Liver (tissue), 9 donors: ENCODE measurements around the gene ANO4. TPM values are rescaled to one million over a fixed set of nuclear protein-coding genes. Genes with fewer than 3 reads are reported as not detected.

Experiments
- DNase-seq: peaks from one replicate; pipeline ENCODE4 v3.0.0-alpha.2; 2017; ENCODE audit warnings: low spot score
- H3K27ac ChIP-seq, 2 donors: one replicate each; pipeline ENCODE4 v1.7.0; 2013; ENCODE audit warnings: inconsistent platforms in 2 of 2, low read length in 2 of 2, control low read depth in 1 of 2, low read depth in 1 of 2, mild to moderate bottlenecking in 1 of 2
- H3K27me3 ChIP-seq, 4 donors: one replicate each; pipeline versions ENCODE4 v1.6.1 to v1.7.0; 2013; ENCODE audit warnings: low read length in 3 of 4, inconsistent platforms in 1 of 4, mild to moderate bottlenecking in 1 of 4, moderate library complexity in 1 of 4; ENCODE audit not compliant: control insufficient read depth in 4 of 4, insufficient read depth in 4 of 4
- H3K36me3 ChIP-seq, 4 donors: one replicate each; pipeline versions ENCODE4 v1.6.1 to v1.7.0; 2013; ENCODE audit warnings: low read length in 3 of 4, mild to moderate bottlenecking in 3 of 4, low read depth in 1 of 4, moderate library complexity in 1 of 4; ENCODE audit not compliant: control insufficient read depth in 4 of 4, insufficient read depth in 3 of 4
- H3K4me1 ChIP-seq, 4 donors: one replicate each; pipeline versions ENCODE4 v1.6.1 to v1.7.0; 2013; ENCODE audit warnings: low read length in 3 of 4, mild to moderate bottlenecking in 3 of 4, moderate library complexity in 1 of 4; ENCODE audit not compliant: control insufficient read depth in 4 of 4, insufficient read depth in 4 of 4
- H3K4me3 ChIP-seq, 3 donors: one replicate each; pipeline versions ENCODE4 v1.6.1 to v1.7.0; 2013; ENCODE audit warnings: low read length in 3 of 3, control low read depth in 1 of 3, low read depth in 1 of 3, mild to moderate bottlenecking in 1 of 3
- H3K9ac ChIP-seq, 2 donors: one replicate each; pipeline ENCODE4 v1.7.0; 2013; ENCODE audit warnings: low read length in 2 of 2, mild to moderate bottlenecking in 2 of 2, moderate library complexity in 2 of 2, control low read depth in 1 of 2, low read depth in 1 of 2
- H3K9me3 ChIP-seq, 4 donors: one replicate each; pipeline versions ENCODE4 v1.6.1 to v1.7.0; 2013; ENCODE audit warnings: low read length in 3 of 4; ENCODE audit not compliant: control insufficient read depth in 4 of 4
- FOXA1 ChIP-seq: IDR thresholded peaks from 2 replicates; pipeline ENCODE4 v1.6.1; 2016; ENCODE audit warnings: antibody characterized with exemption
- FOXA2 ChIP-seq: IDR thresholded peaks from 2 replicates; pipeline ENCODE4 v1.6.1; 2016; ENCODE audit warnings: antibody characterized with exemption
- GABPA ChIP-seq, 2 donors: IDR thresholded peaks in 1 of 2; conservative IDR thresholded peaks in 1 of 2; 2 replicates each; pipeline ENCODE4 v1.6.1; 2016; ENCODE audit warnings: antibody characterized with exemption in 2 of 2, mild to moderate bottlenecking in 1 of 2, moderate library complexity in 1 of 2
- HNF4A ChIP-seq, 2 donors: conservative IDR thresholded peaks; 2 replicates each; pipeline ENCODE4 v1.6.1; 2016; ENCODE audit warnings: antibody characterized with exemption in 2 of 2, mild to moderate bottlenecking in 2 of 2
- HNF4G ChIP-seq: IDR thresholded peaks from 2 replicates; pipeline ENCODE4 v1.6.1; 2016; ENCODE audit warnings: antibody characterized with exemption
- JUND ChIP-seq, 2 donors: IDR thresholded peaks; 2 replicates each; pipeline ENCODE4 v1.6.1; 2016; ENCODE audit warnings: antibody characterized with exemption in 2 of 2
- NR2F2 ChIP-seq: IDR thresholded peaks from 2 replicates; pipeline ENCODE4 v1.6.1; 2016; ENCODE audit warnings: antibody characterized with exemption
- RXRA ChIP-seq, 2 donors: IDR thresholded peaks; 2 replicates each; pipeline ENCODE4 v1.6.1; 2017 to 2018; ENCODE audit warnings: antibody characterized with exemption in 2 of 2, mild to moderate bottlenecking in 1 of 2
- SP1 ChIP-seq: IDR thresholded peaks from 2 replicates; pipeline ENCODE4 v1.6.1; 2018; ENCODE audit warnings: antibody characterized with exemption, mild to moderate bottlenecking
- TAF1 ChIP-seq: conservative IDR thresholded peaks from 2 replicates; pipeline ENCODE4 v1.6.1; 2016; ENCODE audit warnings: antibody characterized with exemption, mild to moderate bottlenecking
- YY1 ChIP-seq: IDR thresholded peaks from 2 replicates; pipeline ENCODE4 v1.6.1; 2016; ENCODE audit warnings: antibody characterized with exemption, mild to moderate bottlenecking
- WGBS: extraction: QIAGEN DNeasy Blood & Tissue Kit; methylation state at CpG from one replicate; pipeline ENCODE4 v1.1.7; 2013; 5-methylcytosine and 5-hydroxymethylcytosine counted together
- polyA plus RNA-seq, 2 donors: library from polyadenylated mRNA; stranded (reverse) in 1 of 2; unstranded in 1 of 2; fragments of 200-250 nt in 1 of 2; fragments of >200 nt in 1 of 2; fragmentation: Nextera tagmentation in 1 of 2; extraction: Ambion mirVana in 1 of 2; gene quantifications; one replicate each; pipeline versions ENCODE4 v1.2.1 to v1.2.3, GENCODE V29; 2013 to 2015
- total RNA-seq, 2 donors: library from RNA; depleted of rRNA; stranded (reverse); fragments of >200 nt; gene quantifications; one replicate each; pipeline ENCODE4 v1.2.3, GENCODE V29; 2014
- TF ChIP-seq, protein P1 (sequence below): IDR thresholded peaks from 2 replicates; pipeline ENCODE4 v1.6.1; 2016; ENCODE audit warnings: antibody characterized with exemption
- TF ChIP-seq, protein P2 (sequence below): fragments of 150-350 bp; IDR thresholded peaks from 2 replicates; pipeline ENCODE4 v1.5.1; 2017; ENCODE audit warnings: improper control_type of control experiment, low read depth, low read length; ENCODE audit not compliant: missing input control
- TF ChIP-seq, protein P3 (sequence below): IDR thresholded peaks from 2 replicates; pipeline ENCODE4 v1.6.1; 2016; ENCODE audit warnings: antibody characterized with exemption, mild to moderate bottlenecking
- donor health status: healthy.
- donor health status: healthy.
- donor health status: healthy.
- donor health status: healthy.
- donor health status: healthy.

The ANO4 gene
- total and polyA plus RNA-seq, 4 donors: 0.08 to 2.2 (median 0.17) TPM; not detected in 1

DNA sequence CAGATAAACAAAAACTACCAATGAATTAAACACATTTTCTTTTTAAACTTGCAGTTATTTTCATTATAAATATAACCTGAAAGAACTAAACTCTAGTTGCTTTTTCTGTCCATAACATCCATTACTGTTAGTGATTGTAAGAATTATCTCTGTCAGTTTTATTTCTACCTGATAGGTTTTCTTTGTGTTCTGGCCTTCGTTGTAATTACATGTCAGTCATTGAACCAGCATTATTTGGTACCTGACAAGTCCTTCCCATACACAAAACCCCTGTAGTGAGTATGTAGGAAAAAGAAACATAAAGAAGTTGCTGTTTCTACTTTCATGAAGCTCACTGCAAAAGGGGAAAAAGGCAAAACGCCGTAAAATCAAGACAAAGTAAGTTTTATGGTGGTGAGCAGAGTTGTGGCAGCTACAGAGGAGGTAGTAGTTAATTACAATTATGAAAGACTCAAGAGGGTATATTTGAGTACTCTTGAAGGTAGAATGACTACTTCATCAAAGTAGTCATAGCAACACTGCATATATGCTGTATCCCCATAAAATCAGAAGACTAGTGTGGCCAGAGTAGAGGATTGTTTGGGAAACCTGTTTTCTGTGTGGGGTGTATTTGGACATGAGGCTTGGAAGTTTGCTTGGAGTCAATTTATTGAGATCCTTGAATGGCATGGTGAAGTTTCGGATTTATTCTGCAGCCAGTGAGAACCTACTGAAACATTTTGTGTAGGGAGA is 312.6 kb downstream of the ANO4 start:
- WGBS: 69% methylated on average over 4 of the region's 4 CpGs
- DNase-seq: no peak
- Histone ChIP-seq H3K9ac (no peak overlapping the region), H3K27me3 (no peaks in the 10 kb centered on the region), H3K9me3 (peaks cover 0 to 6% (median 3%) of the 10 kb centered on the region in 4 donors), H3K4me3 (no peak overlapping the region), H3K4me1 (no peaks in the 10 kb centered on the region), H3K27ac (no peak overlapping the region), H3K36me3 (no peaks in the 10 kb centered on the region)
- TF ChIP-seq FOXA1 (no peak), SP1 (no peak), HNF4A (conservative IDR thresholded peaks at IDR 0.05) (no peak), YY1 (no peak)

DNA sequence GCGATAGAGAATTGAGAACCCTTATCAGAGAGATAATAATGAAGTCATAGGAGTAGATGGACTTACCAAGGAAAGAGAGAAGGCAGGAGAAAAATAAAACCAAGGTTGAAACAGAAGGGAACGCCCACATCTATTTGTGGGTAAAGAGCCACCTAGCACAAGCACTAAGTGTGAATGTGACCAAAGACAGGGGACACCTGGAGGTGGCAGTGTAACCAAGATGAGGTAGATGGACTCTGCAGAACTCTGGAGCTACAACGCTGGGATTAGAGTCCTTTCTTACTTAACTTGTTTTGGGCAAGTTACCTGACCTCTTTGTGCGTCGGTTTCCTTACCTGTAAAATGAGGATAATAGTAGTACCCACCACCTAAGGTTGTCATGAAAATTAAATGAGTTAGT is 313.6 kb downstream of the ANO4 start:
- Histone ChIP-seq H3K27me3 (no peaks in the 10 kb centered on the region), H3K4me3 (no peak overlapping the region), H3K9ac (no peak overlapping the region), H3K4me1 (no peaks in the 10 kb centered on the region), H3K27ac (no peak overlapping the region), H3K36me3 (no peaks in the 10 kb centered on the region), H3K9me3 (peaks cover 0 to 6% (median 3%) of the 10 kb centered on the region in 4 donors)
- TF ChIP-seq, protein P1, sequence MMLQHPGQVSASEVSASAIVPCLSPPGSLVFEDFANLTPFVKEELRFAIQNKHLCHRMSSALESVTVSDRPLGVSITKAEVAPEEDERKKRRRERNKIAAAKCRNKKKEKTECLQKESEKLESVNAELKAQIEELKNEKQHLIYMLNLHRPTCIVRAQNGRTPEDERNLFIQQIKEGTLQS: no peak
- no peak for TF ChIP-seq JUND (IDR thresholded peaks at IDR 0.05)
- TF ChIP-seq, protein P2, sequence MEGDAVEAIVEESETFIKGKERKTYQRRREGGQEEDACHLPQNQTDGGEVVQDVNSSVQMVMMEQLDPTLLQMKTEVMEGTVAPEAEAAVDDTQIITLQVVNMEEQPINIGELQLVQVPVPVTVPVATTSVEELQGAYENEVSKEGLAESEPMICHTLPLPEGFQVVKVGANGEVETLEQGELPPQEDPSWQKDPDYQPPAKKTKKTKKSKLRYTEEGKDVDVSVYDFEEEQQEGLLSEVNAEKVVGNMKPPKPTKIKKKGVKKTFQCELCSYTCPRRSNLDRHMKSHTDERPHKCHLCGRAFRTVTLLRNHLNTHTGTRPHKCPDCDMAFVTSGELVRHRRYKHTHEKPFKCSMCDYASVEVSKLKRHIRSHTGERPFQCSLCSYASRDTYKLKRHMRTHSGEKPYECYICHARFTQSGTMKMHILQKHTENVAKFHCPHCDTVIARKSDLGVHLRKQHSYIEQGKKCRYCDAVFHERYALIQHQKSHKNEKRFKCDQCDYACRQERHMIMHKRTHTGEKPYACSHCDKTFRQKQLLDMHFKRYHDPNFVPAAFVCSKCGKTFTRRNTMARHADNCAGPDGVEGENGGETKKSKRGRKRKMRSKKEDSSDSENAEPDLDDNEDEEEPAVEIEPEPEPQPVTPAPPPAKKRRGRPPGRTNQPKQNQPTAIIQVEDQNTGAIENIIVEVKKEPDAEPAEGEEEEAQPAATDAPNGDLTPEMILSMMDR: no peak
- TF ChIP-seq HNF4G: no peak
- no peak for TF ChIP-seq RXRA (IDR thresholded peaks at IDR 0.05)
- TF ChIP-seq NR2F2: no peak
- TF ChIP-seq, protein P3, sequence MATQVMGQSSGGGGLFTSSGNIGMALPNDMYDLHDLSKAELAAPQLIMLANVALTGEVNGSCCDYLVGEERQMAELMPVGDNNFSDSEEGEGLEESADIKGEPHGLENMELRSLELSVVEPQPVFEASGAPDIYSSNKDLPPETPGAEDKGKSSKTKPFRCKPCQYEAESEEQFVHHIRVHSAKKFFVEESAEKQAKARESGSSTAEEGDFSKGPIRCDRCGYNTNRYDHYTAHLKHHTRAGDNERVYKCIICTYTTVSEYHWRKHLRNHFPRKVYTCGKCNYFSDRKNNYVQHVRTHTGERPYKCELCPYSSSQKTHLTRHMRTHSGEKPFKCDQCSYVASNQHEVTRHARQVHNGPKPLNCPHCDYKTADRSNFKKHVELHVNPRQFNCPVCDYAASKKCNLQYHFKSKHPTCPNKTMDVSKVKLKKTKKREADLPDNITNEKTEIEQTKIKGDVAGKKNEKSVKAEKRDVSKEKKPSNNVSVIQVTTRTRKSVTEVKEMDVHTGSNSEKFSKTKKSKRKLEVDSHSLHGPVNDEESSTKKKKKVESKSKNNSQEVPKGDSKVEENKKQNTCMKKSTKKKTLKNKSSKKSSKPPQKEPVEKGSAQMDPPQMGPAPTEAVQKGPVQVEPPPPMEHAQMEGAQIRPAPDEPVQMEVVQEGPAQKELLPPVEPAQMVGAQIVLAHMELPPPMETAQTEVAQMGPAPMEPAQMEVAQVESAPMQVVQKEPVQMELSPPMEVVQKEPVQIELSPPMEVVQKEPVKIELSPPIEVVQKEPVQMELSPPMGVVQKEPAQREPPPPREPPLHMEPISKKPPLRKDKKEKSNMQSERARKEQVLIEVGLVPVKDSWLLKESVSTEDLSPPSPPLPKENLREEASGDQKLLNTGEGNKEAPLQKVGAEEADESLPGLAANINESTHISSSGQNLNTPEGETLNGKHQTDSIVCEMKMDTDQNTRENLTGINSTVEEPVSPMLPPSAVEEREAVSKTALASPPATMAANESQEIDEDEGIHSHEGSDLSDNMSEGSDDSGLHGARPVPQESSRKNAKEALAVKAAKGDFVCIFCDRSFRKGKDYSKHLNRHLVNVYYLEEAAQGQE: no peak
- TF ChIP-seq YY1: no peak
- TF ChIP-seq TAF1: no peak
- no peak for TF ChIP-seq FOXA1
- TF ChIP-seq GABPA (IDR thresholded peaks at IDR 0.05 in 1 of 2, conservative IDR thresholded peaks at IDR 0.05 in 1 of 2): no peak
- TF ChIP-seq SP1: no peak
- no peak for TF ChIP-seq FOXA2
- no peak for DNase-seq
- WGBS: 84% methylated on average over 5 of the region's 5 CpGs
